SK-N-SH (cell line): ENCODE data around the gene ETS1.

Experiments
- CTCF ChIP-seq: fragments of 200-600 bp; sonication (generic); IDR thresholded peaks from 2 replicates; pipeline ENCODE4 v1.6.1; 2017; ENCODE audit warnings: antibody characterized with exemption, mild to moderate bottlenecking, moderate library complexity
- FOXM1 ChIP-seq: IDR thresholded peaks from 2 replicates; pipeline ENCODE4 v1.4.0; 2012; ENCODE audit warnings: low read depth, mild to moderate bottlenecking
- GATA2 ChIP-seq: sonication (generic); formaldehyde crosslinking; IDR thresholded peaks from 2 replicates; pipeline ENCODE4 v1.5.0; 2020; ENCODE audit warnings: mild to moderate bottlenecking, missing genetic modification reagents
- JUND ChIP-seq: IDR thresholded peaks from 2 replicates; pipeline ENCODE4 v1.4.0; 2012
- MEF2A ChIP-seq: IDR thresholded peaks from 2 replicates; pipeline ENCODE4 v1.4.0; 2012; ENCODE audit warnings: low read depth, borderline replicate concordance
- NRF1 ChIP-seq: IDR thresholded peaks from 2 replicates; pipeline ENCODE4 v1.6.1; 2012; ENCODE audit warnings: low read depth, mild to moderate bottlenecking, low read length
- PBX3 ChIP-seq: IDR thresholded peaks from 2 replicates; pipeline ENCODE4; 2012
- RAD21 ChIP-seq: IDR thresholded peaks from 2 replicates; pipeline ENCODE4 v1.6.1; 2012; ENCODE audit warnings: mild to moderate bottlenecking, low read length
- RCOR1 ChIP-seq: fragments of 150-350 bp; IDR thresholded peaks from 2 replicates; pipeline ENCODE4 v1.6.1; 2017; ENCODE audit warnings: antibody characterized with exemption, low read length
- REST ChIP-seq: IDR thresholded peaks from 2 replicates; pipeline ENCODE4 v1.6.1; 2012; ENCODE audit warnings: mild to moderate bottlenecking, low read depth, low read length, moderate library complexity
- RFX5 ChIP-seq: IDR thresholded peaks from 2 replicates; pipeline ENCODE4 v1.6.1; 2012; ENCODE audit warnings: mild to moderate bottlenecking, improper control_type of control experiment, low read length
- RXRA ChIP-seq: IDR thresholded peaks from 2 replicates; pipeline ENCODE4 v1.4.0; 2012; ENCODE audit warnings: low read depth, mild to moderate bottlenecking, borderline replicate concordance
- SMC3 ChIP-seq: IDR thresholded peaks from 2 replicates; pipeline ENCODE4 v1.6.1; 2012; ENCODE audit warnings: low read depth, low read length, improper control_type of control experiment

- TF ChIP-seq GATA2 (CRISPR knock-in tag) (no peak), JUND (no peak), RAD21 (no peak), CTCF (no peak), REST (no peak), RXRA (no peak), SMC3 (no peak), RFX5 (no peak), FOXM1 (no peak), PBX3 (no peak), NRF1 (no peak), MEF2A (no peak), RCOR1 (no peak)
Observed at GRCh38 chr11:128477811-128478210, 109.5 kb downstream of the ETS1 start.
